HG03135 (cell line): Measurements from ENCODE around the gene SPRYD3.
A peak's percentile ranks its signal among the peaks of the same experiment; 100 is the strongest.

Experiments used
- ATAC-seq: cut with Tn5 transposase; IDR thresholded peaks from one replicate; pipeline ENCODE4 v1.9.1; 2021; ENCODE audit warnings: mild to moderate bottlenecking, moderate library complexity; ENCODE audit not compliant: unreplicated experiment

Gene SPRYD3

DNA sequence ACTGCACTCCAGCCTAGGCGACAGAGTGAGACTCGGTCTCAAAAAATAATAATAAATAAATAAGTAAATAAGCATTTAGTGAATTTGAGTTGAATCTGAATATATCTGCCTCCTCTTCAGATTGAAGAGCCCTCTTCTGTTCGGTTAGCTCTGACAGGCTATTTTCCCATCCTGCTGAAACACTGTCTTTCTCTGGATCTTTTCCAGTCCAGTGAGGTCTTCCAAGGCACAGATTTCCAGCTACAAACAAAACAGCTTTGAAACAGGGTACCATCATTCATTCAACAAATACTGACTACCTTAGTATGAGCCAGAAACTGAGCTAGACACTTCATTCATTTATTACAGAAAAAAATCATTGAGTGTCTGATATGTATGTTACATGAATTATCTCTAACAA lies 7.2 kb upstream of the SPRYD3 start:
- ATAC-seq: no peak

DNA sequence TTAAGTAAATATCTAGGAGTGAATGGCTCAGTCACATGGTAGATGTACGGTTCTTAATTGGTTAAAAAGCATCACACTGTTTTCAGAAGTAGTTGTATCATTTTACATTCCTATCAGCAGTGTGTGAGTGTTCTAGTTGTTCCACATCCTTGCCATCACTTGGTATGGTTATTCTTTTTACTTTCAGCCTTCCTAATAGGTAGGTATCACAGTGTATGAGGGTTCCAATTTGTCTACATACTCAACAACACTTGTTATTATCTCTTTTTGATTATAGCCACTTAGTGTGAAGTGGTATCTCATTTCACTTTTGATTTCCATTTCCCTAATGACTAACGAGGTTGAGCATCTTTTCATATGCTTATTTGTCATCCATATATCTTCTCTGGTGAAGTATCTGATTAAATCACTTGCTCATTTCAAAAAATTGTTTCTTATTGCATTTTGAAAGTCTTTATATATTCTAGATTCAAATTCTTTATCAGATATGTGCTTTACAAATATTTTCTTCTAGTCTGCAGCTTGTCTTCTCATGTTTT lies 3.5 kb upstream of the SPRYD3 start:
- ATAC-seq: no peak

DNA sequence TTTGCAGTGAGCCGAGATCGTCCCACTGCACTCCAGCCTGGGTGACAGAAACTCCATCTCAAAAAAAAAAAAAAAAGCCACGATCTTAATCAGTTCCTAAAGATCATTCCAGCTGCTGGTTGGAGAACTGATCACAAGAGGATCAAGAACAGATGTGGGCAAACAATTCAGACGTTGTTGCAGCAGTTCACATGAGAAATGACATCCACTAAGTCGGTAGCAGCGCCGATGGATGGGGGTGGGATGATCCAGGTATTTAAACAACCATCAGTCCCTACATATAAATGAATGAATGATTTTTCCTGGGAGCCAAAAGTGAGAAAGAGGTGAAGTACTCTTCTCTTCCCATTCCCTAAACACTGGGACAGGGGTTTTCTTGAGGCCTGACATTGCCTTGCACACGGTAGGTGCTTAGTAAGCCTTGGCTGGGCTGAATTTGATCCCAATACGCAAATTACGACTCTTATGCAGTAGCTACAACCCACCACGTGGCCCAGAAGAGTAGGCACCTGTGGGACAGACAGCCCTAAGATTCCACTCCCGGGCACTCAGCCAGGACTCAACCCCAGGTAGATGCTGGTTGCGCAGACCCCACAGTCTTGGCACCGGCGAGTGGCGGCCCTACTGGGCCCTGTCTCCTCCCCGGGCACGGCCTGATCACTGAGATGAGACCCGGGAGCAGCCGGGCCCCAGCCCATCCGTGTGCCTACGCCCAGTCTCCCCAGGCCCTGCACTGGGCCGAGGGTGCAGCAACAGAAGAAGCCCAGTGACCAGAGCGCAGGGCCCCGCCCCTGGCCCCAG lies 565 bp downstream of the SPRYD3 start:
- ATAC-seq: peak; percentile 9

GRCh38 chr12:53077030-53077429 lies 2.2 kb downstream of the SPRYD3 start:
- no peak for ATAC-seq

DNA sequence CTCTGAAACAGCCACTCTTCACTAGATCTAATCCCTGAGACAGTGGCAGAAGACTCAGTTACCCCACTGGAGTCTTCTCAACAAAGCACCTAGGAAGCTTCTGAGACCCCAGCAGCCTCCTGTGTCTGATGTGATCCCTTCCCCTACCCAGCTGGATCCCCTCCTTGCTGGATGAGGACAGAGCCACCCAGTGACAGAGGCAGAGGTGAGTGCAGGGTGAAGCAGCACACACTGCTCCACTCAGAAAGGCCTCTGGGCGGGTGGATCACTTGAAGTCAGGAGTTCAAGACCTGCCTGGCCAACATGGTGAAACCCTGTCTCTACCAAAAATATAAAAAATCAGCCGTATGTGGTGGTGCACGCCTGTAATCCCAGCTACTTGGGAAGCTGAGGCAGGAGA lies 2.7 kb downstream of the SPRYD3 start:
- ATAC-seq: no peak

GRCh38 chr12:53074999-53075370 lies 4.2 kb downstream of the SPRYD3 start:
- ATAC-seq: no peak

GRCh38 chr12:53074283-53074998 lies 4.7 kb downstream of the SPRYD3 start:
- ATAC-seq: no peak

DNA sequence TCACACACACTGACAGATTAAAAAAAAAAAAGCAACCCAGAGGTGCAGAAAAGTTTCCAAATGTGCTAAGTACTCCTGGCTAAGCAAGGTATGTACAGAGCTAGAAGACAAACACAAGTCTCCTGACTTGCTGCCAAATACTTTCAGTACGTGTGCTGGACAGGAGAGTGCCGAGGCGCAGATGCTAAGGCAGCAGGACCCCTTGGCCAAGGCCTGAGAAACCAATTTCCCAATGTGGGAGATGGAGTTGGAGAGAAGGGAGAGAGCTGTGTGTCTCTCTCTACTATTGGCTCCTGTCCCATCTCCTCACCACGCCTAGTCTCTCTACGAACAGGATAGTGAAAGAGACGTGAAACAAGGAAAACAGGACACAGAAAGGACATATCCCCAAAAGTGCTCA lies 5.3 kb downstream of the SPRYD3 start:
- no peak for ATAC-seq

DNA sequence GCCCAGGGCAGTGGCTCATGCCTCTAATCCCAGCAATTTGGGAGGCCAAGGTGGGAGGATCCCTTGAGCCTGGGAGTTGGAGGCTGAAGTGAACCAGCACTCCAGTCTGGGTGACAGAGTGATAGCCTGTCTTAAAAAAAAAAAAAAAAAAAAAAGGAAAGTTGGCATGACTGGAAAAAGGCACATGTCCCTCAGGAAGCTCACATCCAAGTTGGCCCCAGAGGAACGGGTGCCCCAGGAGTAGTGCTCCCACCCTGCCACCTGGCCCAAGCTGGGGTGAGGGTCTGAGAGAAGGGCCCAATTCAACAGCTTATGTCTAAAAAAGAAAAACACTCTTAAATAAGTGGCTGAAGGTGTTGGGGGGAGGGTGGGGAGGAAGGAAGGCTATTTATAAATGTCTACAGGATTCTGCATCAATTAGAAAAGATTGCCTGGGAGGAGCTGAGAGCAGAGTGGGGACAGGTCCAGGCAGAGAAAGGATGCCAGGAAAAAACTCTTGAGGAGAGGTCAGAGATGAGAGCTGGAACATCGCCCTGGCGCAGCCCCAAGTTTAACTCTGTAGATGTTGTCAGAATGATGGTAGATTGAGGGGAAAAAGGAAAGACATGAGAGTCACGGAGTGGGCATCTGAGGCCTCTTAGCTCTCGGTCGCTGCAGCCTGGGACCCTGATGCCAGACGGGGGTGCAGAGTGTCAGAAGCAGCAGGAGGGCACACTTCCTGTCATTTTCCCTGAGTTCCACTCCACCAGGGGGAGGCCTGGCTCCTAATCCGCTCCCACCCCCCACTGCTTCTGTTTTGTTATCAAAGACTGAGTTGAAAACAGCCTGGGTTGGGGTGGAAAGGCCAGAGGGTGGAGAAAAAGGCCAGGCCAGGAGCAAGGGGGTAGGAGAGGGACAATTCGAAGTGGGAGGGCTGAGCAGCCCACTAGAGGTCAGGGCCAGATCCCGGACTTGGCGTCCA lies 7.3 kb downstream of the SPRYD3 start:
- no peak for ATAC-seq

- ATAC-seq: no peak
Measured at GRCh38 chr12:53070877-53071492, 8.2 kb downstream of the SPRYD3 start.

GRCh38 chr12:53069621-53070410 lies 9.4 kb downstream of the SPRYD3 start:
- no peak for ATAC-seq

- ATAC-seq: no peak
Measured at GRCh38 chr12:53068811-53069585, 10.2 kb downstream of the SPRYD3 start.

GRCh38 chr12:53067993-53068770 lies 11.0 kb downstream of the SPRYD3 start:
- ATAC-seq: no peak

DNA sequence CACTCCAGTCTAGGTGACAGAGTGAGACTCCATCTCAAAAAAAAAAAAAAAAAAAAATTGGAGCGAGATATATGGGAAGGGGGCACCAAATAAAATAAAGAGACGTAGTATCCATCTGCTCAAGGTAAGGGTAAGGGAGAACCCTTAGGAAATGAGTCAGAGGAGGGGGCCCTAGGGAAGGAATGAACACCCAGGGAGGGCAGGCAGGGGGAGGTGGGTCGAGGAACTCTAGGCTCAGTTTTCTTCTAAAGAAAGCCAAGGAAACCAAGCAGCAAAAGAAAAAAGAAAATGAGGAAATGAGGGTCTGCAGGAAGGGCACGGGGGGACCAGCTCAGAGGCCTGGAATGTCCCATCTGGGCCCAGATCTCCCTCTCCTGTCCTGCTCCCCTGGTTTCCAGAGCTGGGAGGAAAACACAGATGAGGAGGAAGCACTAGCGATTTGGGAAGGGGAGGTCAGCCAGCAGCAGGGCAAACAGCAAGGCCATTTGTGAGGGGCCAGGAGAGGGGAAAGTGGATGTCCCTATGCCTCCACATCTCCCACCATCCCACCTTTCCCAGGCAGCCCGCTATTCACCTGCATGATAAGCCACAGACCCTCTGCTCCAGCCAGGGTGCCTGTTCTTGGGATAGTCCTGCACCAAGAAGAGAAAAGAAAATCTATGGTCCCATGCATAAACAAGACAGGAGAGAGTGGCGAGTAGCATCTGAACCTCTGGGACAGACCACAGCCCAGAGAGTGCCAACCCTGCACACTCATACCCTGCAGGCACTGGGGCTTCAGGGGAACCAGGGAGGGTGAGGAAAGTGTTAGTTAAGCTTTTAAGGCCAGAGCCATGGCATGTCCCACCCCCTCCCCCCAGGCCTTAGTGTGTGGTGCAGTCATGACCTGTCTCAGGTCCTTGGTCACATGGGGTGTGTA lies 11.9 kb downstream of the SPRYD3 start:
- no peak for ATAC-seq

- no peak for ATAC-seq
Measured at GRCh38 chr12:53065975-53066931, 12.9 kb downstream of the SPRYD3 start.

GRCh38 chr12:53065470-53065869 lies 13.7 kb downstream of the SPRYD3 start:
- ATAC-seq: no peak
